Small intestine (tissue), 7 donors: ENCODE data around the gene PNMA8B. TPM values are rescaled to one million over a fixed set of nuclear protein-coding genes. Genes with fewer than 3 reads are reported as not detected.

Experiments used
- DNase-seq, 2 donors: peaks; one replicate each; pipeline versions ENCODE4 v3.0.0 to v3.0.0-alpha.2; 2013
- FAIRE-seq: peaks from 2 replicates; lab custom pipeline; 2012; peaks lifted over from hg19 to GRCh38; lab: Jason Lieb, UNC
- H3K27ac ChIP-seq, 3 donors: one replicate each; pipeline ENCODE4 v1.5.1; 2013; ENCODE audit warnings: low read length in 2 of 3, mild to moderate bottlenecking in 2 of 3, control low read depth in 1 of 3, inconsistent platforms in 1 of 3, low read depth in 1 of 3, moderate library complexity in 1 of 3
- H3K27me3 ChIP-seq, 3 donors: one replicate each; pipeline ENCODE4 v1.6.1; 2013; ENCODE audit warnings: low read length in 3 of 3, inconsistent platforms in 1 of 3; ENCODE audit not compliant: control insufficient read depth in 3 of 3, insufficient read depth in 3 of 3
- H3K36me3 ChIP-seq, 3 donors: one replicate each; pipeline ENCODE4 v1.6.1; 2013; ENCODE audit warnings: low read length in 3 of 3, inconsistent platforms in 1 of 3, low read depth in 1 of 3, mild to moderate bottlenecking in 1 of 3, moderate library complexity in 1 of 3; ENCODE audit not compliant: control insufficient read depth in 3 of 3, insufficient read depth in 2 of 3
- H3K4me1 ChIP-seq, 3 donors: one replicate each; pipeline ENCODE4 v1.6.1; 2013; ENCODE audit warnings: low read length in 2 of 3, inconsistent platforms in 1 of 3, low read depth in 1 of 3, mild to moderate bottlenecking in 1 of 3, moderate library complexity in 1 of 3; ENCODE audit not compliant: control insufficient read depth in 3 of 3, insufficient read depth in 2 of 3
- H3K4me3 ChIP-seq, 3 donors: one replicate each; pipeline ENCODE4 v1.5.1; 2013; ENCODE audit warnings: low read length in 3 of 3, control low read depth in 1 of 3, inconsistent platforms in 1 of 3, low read depth in 1 of 3, mild to moderate bottlenecking in 1 of 3, moderate library complexity in 1 of 3
- H3K9me3 ChIP-seq, 2 donors: one replicate each; pipeline ENCODE4 v1.6.1; 2013; ENCODE audit warnings: low read depth in 1 of 2, low read length in 1 of 2; ENCODE audit not compliant: control insufficient read depth in 2 of 2, insufficient read depth in 1 of 2
- WGBS, 3 donors: extraction: QIAGEN DNeasy Blood & Tissue Kit; methylation state at CpG; one replicate each; pipeline ENCODE4 v1.1.7; 2013; 5-methylcytosine and 5-hydroxymethylcytosine counted together
- polyA plus RNA-seq, 4 donors: library from polyadenylated mRNA; stranded (reverse) in 3 of 4; unstranded in 1 of 4; fragments of 200-250 nt in 3 of 4; fragments of 120-200 nt in 1 of 4; gene quantifications; one replicate each; pipeline versions ENCODE4 v1.2.1 to v1.2.3, GENCODE V29; 2013
- donor health status: healthy with polysubstance abuse.
- donor health status: control.
- donor health status: control.
- donor health status: Bipolar disorder and iron deficiency.
- donor health status: healthy.

The PNMA8B gene
- polyA plus RNA-seq, 4 donors, result 1.0 to 1.3 TPM; not detected in 2

DNA sequence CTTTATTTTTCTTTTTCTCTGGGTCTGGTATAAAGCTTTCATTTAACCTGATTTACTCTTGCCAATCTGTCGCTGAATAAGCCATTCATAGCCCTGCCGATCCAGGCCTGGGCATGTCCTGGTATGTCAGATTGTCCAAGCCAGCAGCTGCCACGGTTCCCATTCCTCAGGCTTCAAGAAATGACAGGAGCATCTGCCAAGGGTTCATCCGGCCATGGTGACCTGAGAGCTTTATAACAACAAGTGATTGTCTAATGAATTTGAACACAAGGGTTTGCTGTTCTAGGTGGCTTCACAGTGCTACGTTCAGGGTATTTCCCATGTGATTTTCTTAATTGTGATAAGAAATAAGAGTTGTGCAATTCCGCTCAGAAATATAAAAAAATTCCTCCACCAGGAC lies 44.3 kb downstream of the PNMA8B start:
- Histone ChIP-seq H3K36me3 (no peaks in the 10 kb centered on the region), H3K9me3 (peaks cover 0 to 3% of the 10 kb centered on the region in 2 donors), H3K27ac (no peak overlapping the region), H3K4me1 (no peaks in the 10 kb centered on the region), H3K4me3 (no peak overlapping the region), H3K27me3 (no peaks in the 10 kb centered on the region)
- DNase-seq (no peak), FAIRE-seq (no peak)
- WGBS, 3 donors, result 63 to 72% (median 65%) methylated on average over 6 of the region's 6 CpGs

DNA sequence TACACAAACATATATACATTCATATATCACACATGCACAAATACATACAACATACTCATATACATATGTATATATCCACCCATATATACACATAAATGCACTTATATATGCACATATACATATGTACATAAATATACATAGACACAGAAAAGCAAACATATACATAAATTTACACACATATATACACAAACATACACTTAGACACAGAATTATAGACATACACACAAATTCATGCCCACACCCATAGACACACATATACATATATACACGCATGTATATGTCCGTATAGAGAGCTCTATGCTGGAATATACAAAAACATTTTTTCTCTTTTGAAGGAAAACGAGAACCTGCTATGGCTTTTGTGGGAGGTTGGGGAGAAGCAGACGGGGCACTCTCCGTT lies 44.9 kb downstream of the PNMA8B start:
- no peaks in the 10 kb centered on the region for H3K4me1 ChIP-seq
- no peak overlapping the region for H3K4me3 ChIP-seq
- no peak for DNase-seq
- peaks cover 0 to 3% of the 10 kb centered on the region in 2 donors for H3K9me3 ChIP-seq
- H3K27ac ChIP-seq, result no peak overlapping the region
- H3K27me3 ChIP-seq, result no peaks in the 10 kb centered on the region
- WGBS, 3 donors, result 78 to 81% (median 79%) methylated on average over 5 of the region's 5 CpGs
- no peaks in the 10 kb centered on the region for H3K36me3 ChIP-seq
- no peak for FAIRE-seq

- Histone ChIP-seq H3K36me3 (no peaks in the 10 kb centered on the region), H3K27me3 (no peaks in the 10 kb centered on the region), H3K27ac (no peak overlapping the region), H3K4me1 (no peaks in the 10 kb centered on the region), H3K9me3 (peaks cover 0 to 3% of the 10 kb centered on the region in 2 donors), H3K4me3 (no peak overlapping the region)
- whole genome bisulfite sequencing, 3 donors, result 60 to 67% (median 61%) methylated on average over 7 of the region's 7 CpGs
- DNase-seq, result no peak
- no peak for FAIRE-seq
These were observed 46.4 kb downstream of the PNMA8B start for GRCh38 chr19:46449228-46449627.

DNA sequence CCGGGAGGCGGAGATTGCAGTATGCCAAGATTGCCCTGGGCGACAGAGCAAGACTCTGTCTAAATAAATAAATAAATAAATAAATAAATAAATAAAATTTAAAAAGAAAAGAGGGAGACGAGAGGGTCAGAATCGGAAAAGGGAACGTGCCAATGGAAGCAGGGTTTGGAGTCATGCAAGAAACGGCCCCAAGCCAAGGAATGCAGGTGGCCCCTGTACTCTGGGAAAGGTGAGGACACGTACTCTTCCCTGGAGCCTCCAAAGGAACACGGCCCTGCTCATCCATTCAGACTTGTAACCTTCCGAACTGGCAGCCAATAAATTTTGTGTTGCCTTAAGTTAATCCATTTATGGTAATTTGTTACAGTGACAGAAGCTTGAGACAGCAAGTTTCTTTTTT lies 47.1 kb downstream of the PNMA8B start:
- no peak for FAIRE-seq
- peaks cover 0 to 3% of the 10 kb centered on the region in 2 donors for H3K9me3 ChIP-seq
- no peaks in the 10 kb centered on the region for H3K27me3 ChIP-seq
- 89 to 93% (median 93%) methylated on average over 10 of the region's 10 CpGs for WGBS, 3 donors
- no peaks in the 10 kb centered on the region for H3K4me1 ChIP-seq
- H3K27ac ChIP-seq, result no peak overlapping the region
- no peaks in the 10 kb centered on the region for H3K36me3 ChIP-seq
- DNase-seq, result no peak
- H3K4me3 ChIP-seq, result no peak overlapping the region

GRCh38 chr19:46447824-46448223 lies 47.8 kb downstream of the PNMA8B start:
- H3K4me3 ChIP-seq, result no peak overlapping the region
- H3K27me3 ChIP-seq, result no peaks in the 10 kb centered on the region
- 63 to 79% (median 72%) methylated on average over 5 of the region's 5 CpGs for WGBS, 3 donors
- FAIRE-seq, result no peak
- H3K27ac ChIP-seq, result no peak overlapping the region
- H3K9me3 ChIP-seq, result peaks cover 0 to 3% of the 10 kb centered on the region in 2 donors
- no peaks in the 10 kb centered on the region for H3K4me1 ChIP-seq
- no peak for DNase-seq
- H3K36me3 ChIP-seq, result no peaks in the 10 kb centered on the region

GRCh38 chr19:46447006-46447405 lies 48.7 kb downstream of the PNMA8B start:
- Histone ChIP-seq H3K9me3 (peaks cover 0 to 3% of the 10 kb centered on the region in 2 donors), H3K4me3 (no peak overlapping the region), H3K27ac (no peak overlapping the region), H3K4me1 (no peaks in the 10 kb centered on the region), H3K27me3 (no peaks in the 10 kb centered on the region), H3K36me3 (no peaks in the 10 kb centered on the region)
- DNase-seq, result no peak
- 33 to 46% (median 43%) methylated on average over 3 of the region's 3 CpGs for WGBS, 3 donors
- FAIRE-seq, result no peak

GRCh38 chr19:46446021-46446420 lies 49.6 kb downstream of the PNMA8B start:
- H3K27me3 ChIP-seq, result no peaks in the 10 kb centered on the region
- no peaks in the 10 kb centered on the region for H3K36me3 ChIP-seq
- no peak overlapping the region for H3K27ac ChIP-seq
- DNase-seq, result no peak
- no peaks in the 10 kb centered on the region for H3K4me1 ChIP-seq
- H3K9me3 ChIP-seq, result peaks cover 0 to 3% of the 10 kb centered on the region in 2 donors
- 82 to 88% (median 85%) methylated on average over 15 of the region's 15 CpGs for WGBS, 3 donors
- FAIRE-seq, result no peak
- H3K4me3 ChIP-seq, result no peak overlapping the region

- Histone ChIP-seq H3K9me3 (no peaks in the 10 kb centered on the region), H3K27ac (no peak overlapping the region), H3K27me3 (no peaks in the 10 kb centered on the region), H3K4me3 (no peak overlapping the region), H3K4me1 (no peaks in the 10 kb centered on the region), H3K36me3 (no peaks in the 10 kb centered on the region)
- FAIRE-seq (no peak), DNase-seq (no peak)
- 45 to 59% (median 48%) methylated on average over 8 of the region's 8 CpGs for WGBS, 3 donors
These were observed 52.7 kb downstream of the PNMA8B start for GRCh38 chr19:46442808-46443450.

GRCh38 chr19:46441866-46442265 lies 53.8 kb downstream of the PNMA8B start:
- no peak overlapping the region for H3K4me3 ChIP-seq
- H3K27me3 ChIP-seq, result no peaks in the 10 kb centered on the region
- WGBS, 3 donors, result 61 to 76% (median 67%) methylated on average over 1 of the region's 1 CpG
- FAIRE-seq (no peak), DNase-seq (no peak)
- H3K9me3 ChIP-seq, result no peaks in the 10 kb centered on the region
- H3K36me3 ChIP-seq, result no peaks in the 10 kb centered on the region
- H3K4me1 ChIP-seq, result no peaks in the 10 kb centered on the region
- no peak overlapping the region for H3K27ac ChIP-seq
